SK-N-DZ (cell line): ENCODE data around the gene RPL7A.
"Not testable (repeated sequence)": the region's sequence is repeated elsewhere in the genome, so short reads cannot be mapped to it uniquely, and the experiment has no call there.

Experiments used
- DNase-seq: peaks from one replicate; pipeline ENCODE4 v3.0.0-alpha.2; 2015; ENCODE audit warnings: low spot score
- small RNA-seq, 2 experiments: library from RNA; depleted of rRNA; stranded (forward); fragments of <200 nt; gene quantifications; one replicate each; pipeline ENCODE3, GENCODE V24; 2014

Gene RPL7A

GRCh38 chr9:133387680-133388079, 39.7 kb downstream of the RPL7A start:
- no peak for DNase-seq

- no peak for DNase-seq
These were observed 41.1 kb downstream of the RPL7A start for GRCh38 chr9:133389025-133389557.

- no peak for DNase-seq
These were observed 41.5 kb downstream of the RPL7A start for GRCh38 chr9:133389562-133389961.

DNA sequence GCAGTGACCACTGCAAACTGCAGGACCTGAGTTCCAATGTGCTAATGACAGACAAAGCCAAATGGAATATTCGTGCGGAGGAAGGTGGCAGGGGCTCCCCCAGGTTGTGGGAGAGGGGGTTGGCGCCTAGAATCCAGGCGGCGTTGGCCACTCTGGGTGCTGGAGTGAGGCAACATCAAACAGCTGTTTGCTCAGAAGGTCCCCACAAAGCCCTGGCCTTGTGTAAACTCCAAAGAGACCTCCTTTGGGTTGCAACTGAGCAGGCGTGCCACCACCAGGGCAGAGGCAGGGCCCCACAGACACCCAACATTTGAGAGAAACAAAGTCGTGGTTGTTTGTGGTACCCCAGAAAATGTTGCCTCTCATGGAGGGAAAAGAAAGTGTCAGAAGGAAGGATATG, 42.7 kb downstream of the RPL7A start:
- DNase-seq = no peak

GRCh38 chr9:133391449-133391848, 43.4 kb downstream of the RPL7A start:
- DNase-seq = not testable (repeated sequence)

DNA sequence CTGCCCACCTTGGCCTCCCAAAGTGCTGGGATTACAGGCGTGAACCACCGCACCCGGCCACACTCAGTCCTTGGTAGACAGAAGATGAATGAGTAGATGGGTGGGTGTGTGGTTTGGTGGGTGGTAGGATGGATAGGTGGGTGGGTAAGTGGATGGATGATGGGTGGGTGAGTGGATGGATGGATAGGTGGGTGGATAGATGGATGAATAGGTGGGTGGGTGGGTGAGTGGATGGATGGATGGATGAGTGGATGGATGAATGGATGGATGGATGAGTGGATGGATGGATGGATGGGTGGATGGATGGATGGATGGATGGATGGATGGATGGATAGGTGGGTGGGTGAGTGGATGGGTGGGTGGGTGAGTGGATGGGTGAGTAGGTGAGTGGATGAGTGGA, 44.3 kb downstream of the RPL7A start:
- not testable (repeated sequence) for DNase-seq

GRCh38 chr9:133393399-133393798, 45.4 kb downstream of the RPL7A start:
- no peak for DNase-seq

DNA sequence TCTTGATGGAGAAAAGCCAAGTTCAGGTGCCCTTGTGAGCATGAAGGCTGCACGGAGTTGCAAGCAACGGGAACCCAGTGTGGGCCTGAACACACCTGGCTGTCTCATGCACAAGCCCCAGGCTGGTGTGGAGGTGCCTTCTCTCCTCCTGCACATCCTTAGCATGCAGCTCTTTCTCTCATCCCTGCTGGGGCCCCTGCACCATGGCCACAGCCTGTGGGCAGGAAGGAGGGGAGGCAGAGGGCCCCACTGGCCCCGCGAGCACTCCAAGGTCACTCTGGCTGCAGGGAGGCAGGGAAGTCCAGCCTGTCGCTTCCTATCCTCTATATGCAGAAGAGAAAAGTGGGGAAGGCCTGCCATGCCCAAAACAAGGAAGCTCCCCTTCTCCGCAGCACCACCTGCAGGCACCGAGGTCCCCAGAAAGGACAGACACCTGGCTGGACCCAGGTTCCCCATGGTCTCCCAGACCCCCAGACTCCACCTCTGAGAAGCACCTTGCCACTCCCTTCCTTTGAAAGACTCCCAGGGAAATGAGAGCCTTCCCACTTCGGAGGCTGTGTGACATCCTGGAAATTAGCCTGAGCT, 46.8 kb downstream of the RPL7A start:
- no peak for DNase-seq

DNA sequence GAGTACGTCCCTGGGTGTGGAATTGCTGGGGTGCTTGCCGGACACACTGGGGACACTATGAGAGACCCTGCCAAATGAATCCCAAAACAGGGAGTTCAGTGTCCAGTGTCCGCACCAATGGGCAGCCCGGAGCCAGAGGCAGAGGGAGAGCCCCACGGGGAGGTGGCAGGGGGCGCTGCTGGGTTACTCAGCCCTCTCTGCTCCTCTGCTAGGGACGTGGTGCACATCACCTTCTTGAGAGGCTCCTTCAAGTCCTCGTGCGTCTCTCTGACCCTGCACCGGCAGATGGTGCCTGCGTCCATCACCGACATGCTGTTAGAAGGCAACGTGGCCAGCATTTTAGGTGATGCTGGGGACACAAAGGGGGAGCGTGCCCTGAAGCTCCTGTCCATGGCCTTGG, 48.9 kb downstream of the RPL7A start:
- DNase-seq = peak; percentile 66

GRCh38 chr9:133397370-133397769, 49.4 kb downstream of the RPL7A start:
- DNase-seq = no peak

- DNase-seq = no peak
These were observed 49.9 kb downstream of the RPL7A start for GRCh38 chr9:133397895-133398294.

DNA sequence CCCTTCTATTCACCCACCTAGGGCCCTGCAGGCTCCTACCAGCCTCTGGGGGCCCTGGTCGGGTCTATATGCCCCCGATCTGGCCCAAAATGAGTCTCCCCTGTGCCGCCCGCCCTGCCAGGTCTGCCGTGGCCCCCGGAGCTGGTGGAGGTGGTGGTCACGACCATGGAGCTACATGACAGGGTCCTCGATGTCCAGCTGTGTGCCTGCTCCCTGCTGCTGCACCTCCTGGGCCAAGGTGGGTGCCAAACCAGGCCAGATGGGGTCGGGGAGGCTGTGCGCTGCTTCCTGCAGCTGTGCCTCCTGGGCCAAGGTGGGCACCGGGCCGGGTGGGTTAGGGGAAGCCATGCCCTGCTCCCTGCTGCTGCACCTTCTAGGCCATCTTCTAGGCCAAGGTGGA, 52.3 kb downstream of the RPL7A start:
- DNase-seq = no peak

Small RNAs within 50 kb of the gene (small RNA-seq; reads per million reads assigned to genes)
- gene RF00019 (0 reads per million in 2 experiments), gene SNORD24 (0 reads per million in 2 experiments), gene SNORD36A (0 reads per million in 2 experiments), gene SNORD36B (0 reads per million in 2 experiments), gene SNORD36C (0 reads per million in 2 experiments)
